ENCODE measurements around the gene KNSTRN.

Gene KNSTRN

DNA sequence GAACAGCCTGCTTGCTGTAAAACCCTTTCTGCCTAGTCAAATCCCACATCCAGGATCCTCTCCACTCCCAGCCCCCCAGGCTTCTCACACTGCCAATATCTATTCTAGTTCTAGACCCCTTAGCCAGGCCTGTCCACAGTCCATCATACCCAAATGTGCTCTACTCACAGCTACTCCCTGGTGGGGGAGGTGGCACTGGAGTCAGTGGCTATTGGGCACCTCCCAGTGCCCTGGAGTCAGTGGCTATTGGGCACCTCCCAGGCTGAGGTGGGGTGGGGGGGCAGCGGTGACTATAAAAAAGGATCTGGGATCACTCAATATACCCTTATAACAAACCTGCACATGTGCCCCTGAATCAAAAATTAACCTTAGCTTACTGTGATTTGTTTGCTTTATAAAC, 25.3 kb upstream of the KNSTRN start:
- no peak overlapping the region for H2AFZ ChIP-seq (ENCODE audit: low read depth, low read length)
- H3K27ac ChIP-seq (ENCODE audit: low read length): no peak overlapping the region
- peak overlapping the region; percentile 83 for H3K4me3 ChIP-seq (ENCODE audit: low read length)
- no peaks in the 10 kb centered on the region for H3K36me3 ChIP-seq (replicated peaks; ENCODE audit: low read depth, low read length)
- H3K79me2 ChIP-seq (ENCODE audit: low read length): no peaks in the 10 kb centered on the region
- TF ChIP-seq, protein P1, sequence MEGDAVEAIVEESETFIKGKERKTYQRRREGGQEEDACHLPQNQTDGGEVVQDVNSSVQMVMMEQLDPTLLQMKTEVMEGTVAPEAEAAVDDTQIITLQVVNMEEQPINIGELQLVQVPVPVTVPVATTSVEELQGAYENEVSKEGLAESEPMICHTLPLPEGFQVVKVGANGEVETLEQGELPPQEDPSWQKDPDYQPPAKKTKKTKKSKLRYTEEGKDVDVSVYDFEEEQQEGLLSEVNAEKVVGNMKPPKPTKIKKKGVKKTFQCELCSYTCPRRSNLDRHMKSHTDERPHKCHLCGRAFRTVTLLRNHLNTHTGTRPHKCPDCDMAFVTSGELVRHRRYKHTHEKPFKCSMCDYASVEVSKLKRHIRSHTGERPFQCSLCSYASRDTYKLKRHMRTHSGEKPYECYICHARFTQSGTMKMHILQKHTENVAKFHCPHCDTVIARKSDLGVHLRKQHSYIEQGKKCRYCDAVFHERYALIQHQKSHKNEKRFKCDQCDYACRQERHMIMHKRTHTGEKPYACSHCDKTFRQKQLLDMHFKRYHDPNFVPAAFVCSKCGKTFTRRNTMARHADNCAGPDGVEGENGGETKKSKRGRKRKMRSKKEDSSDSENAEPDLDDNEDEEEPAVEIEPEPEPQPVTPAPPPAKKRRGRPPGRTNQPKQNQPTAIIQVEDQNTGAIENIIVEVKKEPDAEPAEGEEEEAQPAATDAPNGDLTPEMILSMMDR (IDR thresholded peaks at IDR 0.05; ENCODE audit: low read depth, low read length): no peak
- no peak for TF ChIP-seq EZH2phosphoT487 (IDR thresholded peaks at IDR 0.05; ENCODE audit: low read depth)
- H3K4me1 ChIP-seq (ENCODE audit: low read length): peaks cover 22% of the 10 kb centered on the region; the same call in 1 of the 2 replicates
- no peak overlapping the region for H3K9ac ChIP-seq (ENCODE audit: low read length)
- H3K4me2 ChIP-seq (ENCODE audit: low read length): peak overlapping the region; percentile 92
- no peaks in the 10 kb centered on the region for H3K9me3 ChIP-seq (ENCODE audit: insufficient read depth, low read length)
- 0 out of 2 replicates have a peak, but pooled peaks cover 9% of the 10 kb centered on the region for H4K20me1 ChIP-seq (ENCODE audit: insufficient read depth, low read length)
- H3K27me3 ChIP-seq (ENCODE audit: low read depth, low read length): no peaks in the 10 kb centered on the region

DNA sequence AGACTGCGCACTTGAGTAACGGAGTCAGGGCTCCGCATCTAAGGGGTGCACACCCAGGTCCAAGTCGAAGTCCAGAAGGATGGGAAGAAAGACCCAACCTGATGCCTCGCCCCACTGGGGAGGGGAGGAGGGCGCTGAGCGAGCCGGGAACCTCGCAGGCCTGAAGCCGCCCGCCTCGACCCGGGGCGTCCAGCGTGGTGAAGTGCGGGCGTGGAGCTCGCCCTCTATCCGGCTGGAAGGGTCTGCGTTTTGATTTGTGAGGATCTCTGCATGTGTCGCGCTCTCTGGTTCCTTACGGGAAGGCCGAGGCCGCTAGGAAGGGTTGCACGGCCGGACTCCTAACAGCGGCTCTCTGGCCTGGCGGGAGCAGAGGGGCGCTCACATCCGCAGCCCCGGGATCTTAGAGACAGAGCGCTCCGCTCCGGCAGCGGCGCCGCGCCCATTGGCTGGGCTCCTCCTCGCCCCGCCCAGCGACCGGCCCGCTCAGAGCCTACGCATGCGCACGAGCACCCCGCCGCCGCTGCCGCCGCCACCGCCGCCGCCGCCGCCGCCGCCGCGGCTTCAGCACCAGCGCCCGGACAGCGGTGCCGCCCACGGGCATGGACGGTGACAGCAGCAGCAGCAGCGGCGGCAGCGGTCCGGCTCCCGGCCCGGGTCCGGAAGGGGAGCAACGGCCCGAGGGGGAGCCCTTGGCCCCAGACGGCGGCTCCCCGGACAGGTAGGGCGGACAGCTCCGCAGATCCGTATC, 24.6 kb upstream of the KNSTRN start, which contains the start of gene DISP2:
Gene DISP2 (plus strand): TSS at position 497 of the 748 bp plus-strand sequence. CDS start 103 bp downstream, at position 600.
- Histone ChIP-seq H3K27ac (ENCODE audit: low read length) (no peak within 1 kb of the TSS), H2AFZ (ENCODE audit: low read depth, low read length) (peak within 1 kb of the TSS; percentile 83), H3K4me2 (ENCODE audit: low read length) (peak within 1 kb of the TSS; percentile 95), H3K36me3 (replicated peaks; ENCODE audit: low read depth, low read length) (no peaks in the 10 kb centered on the region), H3K79me2 (ENCODE audit: low read length) (no peaks in the 10 kb centered on the region), H4K20me1 (ENCODE audit: insufficient read depth, low read length) (0 out of 2 replicates have a peak, but pooled peaks cover 9% of the 10 kb centered on the region), H3K4me1 (ENCODE audit: low read length) (peaks cover 22% of the 10 kb centered on the region; the same call in 1 of the 2 replicates), H3K4me3 (ENCODE audit: low read length) (peak within 1 kb of the TSS; percentile 83), H3K9me3 (ENCODE audit: insufficient read depth, low read length) (no peaks in the 10 kb centered on the region), H3K27me3 (ENCODE audit: low read depth, low read length) (no peaks in the 10 kb centered on the region), H3K9ac (ENCODE audit: low read length) (peak within 1 kb of the TSS; percentile 32; the same call in 1 of the 2 replicates)
- TF ChIP-seq, protein P1 (IDR thresholded peaks at IDR 0.05; ENCODE audit: low read depth, low read length): no peak
- TF ChIP-seq EZH2phosphoT487 (IDR thresholded peaks at IDR 0.05; ENCODE audit: low read depth): no peak

DNA sequence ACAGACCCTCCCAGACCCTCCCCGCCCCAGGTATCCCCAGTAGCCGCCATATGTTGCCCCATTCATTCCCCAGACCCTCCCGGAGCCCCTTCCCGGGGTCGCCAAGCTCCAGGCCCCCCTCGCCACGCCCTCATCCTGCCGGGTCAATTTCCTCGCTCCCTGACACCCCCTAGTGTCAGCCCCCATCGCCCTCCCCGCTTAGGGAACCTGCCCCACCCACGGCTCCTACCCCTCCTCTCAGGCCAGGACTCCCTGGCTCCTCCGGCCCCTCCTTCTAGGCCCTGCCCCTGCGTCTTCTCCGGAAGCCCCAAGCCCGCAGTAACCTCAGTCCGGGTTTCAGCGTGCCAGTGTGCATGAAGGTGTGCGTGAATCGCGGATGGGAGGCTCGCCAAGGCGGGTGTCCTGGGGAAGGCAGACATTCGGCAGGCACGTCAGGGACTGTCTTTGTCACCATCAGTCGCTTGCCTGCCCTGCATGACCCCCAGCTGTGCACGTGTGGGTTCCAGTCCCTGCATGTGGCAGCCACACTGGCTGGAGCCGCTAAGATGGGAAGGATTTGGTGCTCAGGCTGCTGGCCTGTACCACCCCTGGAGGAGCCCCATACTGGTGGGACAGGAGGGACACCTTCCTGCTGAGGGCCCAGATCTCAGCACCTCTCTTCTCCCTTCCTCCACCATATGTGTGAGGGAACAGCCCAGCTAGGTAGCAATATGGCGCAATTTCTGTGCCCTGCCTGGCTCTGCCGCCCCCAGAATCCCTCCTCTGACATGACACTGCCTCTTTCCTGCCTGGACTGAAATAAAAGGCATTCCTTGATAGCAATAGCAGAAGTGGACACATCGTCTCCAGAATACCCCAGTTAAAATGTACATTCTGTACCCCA, 23.8 kb upstream of the KNSTRN start:
- Histone ChIP-seq H3K36me3 (replicated peaks; ENCODE audit: low read depth, low read length) (no peaks in the 10 kb centered on the region), H3K9me3 (ENCODE audit: insufficient read depth, low read length) (no peaks in the 10 kb centered on the region), H3K9ac (ENCODE audit: low read length) (peak overlapping the region; percentile 16; the same call in 1 of the 2 replicates), H3K27me3 (ENCODE audit: low read depth, low read length) (no peaks in the 10 kb centered on the region), H3K4me2 (ENCODE audit: low read length) (peak overlapping the region; percentile 95), H4K20me1 (ENCODE audit: insufficient read depth, low read length) (0 out of 2 replicates have a peak, but pooled peaks cover 9% of the 10 kb centered on the region), H3K79me2 (ENCODE audit: low read length) (no peaks in the 10 kb centered on the region), H3K4me1 (ENCODE audit: low read length) (peaks cover 22% of the 10 kb centered on the region; the same call in 1 of the 2 replicates), H3K4me3 (ENCODE audit: low read length) (peak overlapping the region; percentile 83), H2AFZ (ENCODE audit: low read depth, low read length) (no peak overlapping the region), H3K27ac (ENCODE audit: low read length) (no peak overlapping the region)
- TF ChIP-seq, protein P1 (IDR thresholded peaks at IDR 0.05; ENCODE audit: low read depth, low read length): peak; percentile 32
- no peak for TF ChIP-seq EZH2phosphoT487 (IDR thresholded peaks at IDR 0.05; ENCODE audit: low read depth)

Measured in OCI-LY3 (cell line).